ENCODE data around the gene KDM3B. TPM values are rescaled to one million over a fixed set of nuclear protein-coding genes. Genes with fewer than 3 reads are reported as not detected.

The KDM3B gene
- total and polyA plus RNA-seq, 2 of the 8 experiments (the other 6 are each of a cell fraction or from before 2014, with no cell fraction given), result 27.1 to 78.1 TPM

DNA sequence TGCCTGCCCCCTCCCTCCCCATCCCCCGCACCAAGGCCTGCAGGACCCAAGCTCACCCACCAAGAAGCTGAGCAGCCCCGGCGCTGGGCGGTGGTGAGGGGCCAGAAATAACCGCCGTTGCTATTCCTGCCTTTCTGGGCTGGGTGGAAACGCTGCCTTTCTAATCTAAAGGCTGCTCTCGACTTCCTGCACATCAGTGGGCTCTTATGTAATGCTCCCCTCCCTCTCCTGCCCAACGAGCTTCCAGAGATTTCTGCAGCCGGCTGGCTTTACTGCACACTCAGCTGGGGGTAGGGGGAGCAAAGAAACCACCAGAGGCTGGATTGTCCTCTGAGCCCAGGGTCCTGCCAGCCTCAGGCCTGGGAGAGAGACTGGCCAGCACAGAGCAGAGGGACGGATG is 105.9 kb downstream of the KDM3B start (continued):
- TF ChIP-seq CBX5 (IDR thresholded peaks at IDR 0.05; ENCODE audit: low read depth, low read length), result no peak

Data from H1 (cell line).